ENCODE data around the gene SEMA3D.
A peak's percentile ranks its signal among the peaks of the same experiment; 100 is the strongest.

Gene SEMA3D

DNA sequence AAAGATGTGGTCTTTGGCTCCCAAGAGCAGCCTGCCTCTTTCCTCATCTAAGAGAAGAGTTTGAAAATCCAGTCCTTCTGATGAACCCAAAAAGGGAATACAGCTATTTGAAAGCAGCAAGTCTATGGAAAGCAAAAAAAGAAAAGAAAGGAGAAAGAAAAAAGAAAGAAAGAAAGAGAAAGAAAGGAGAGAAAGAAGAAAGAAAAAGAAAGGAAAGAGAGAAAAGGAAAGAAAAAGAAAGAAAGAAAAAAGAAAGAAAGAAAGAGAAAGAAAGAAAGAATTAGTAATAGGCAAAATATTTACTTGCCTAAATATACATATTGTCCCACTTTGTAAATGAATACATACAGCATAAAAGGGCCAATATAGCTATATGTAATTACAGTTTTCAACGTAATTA lies 89.0 kb downstream of the SEMA3D start:
- no peak for DNase-seq (ENCODE audit: low read depth)
- no peak overlapping the region for H3K4me3 ChIP-seq (ENCODE audit: control insufficient read depth, low read depth, low read length)
- TF ChIP-seq, protein P1, sequence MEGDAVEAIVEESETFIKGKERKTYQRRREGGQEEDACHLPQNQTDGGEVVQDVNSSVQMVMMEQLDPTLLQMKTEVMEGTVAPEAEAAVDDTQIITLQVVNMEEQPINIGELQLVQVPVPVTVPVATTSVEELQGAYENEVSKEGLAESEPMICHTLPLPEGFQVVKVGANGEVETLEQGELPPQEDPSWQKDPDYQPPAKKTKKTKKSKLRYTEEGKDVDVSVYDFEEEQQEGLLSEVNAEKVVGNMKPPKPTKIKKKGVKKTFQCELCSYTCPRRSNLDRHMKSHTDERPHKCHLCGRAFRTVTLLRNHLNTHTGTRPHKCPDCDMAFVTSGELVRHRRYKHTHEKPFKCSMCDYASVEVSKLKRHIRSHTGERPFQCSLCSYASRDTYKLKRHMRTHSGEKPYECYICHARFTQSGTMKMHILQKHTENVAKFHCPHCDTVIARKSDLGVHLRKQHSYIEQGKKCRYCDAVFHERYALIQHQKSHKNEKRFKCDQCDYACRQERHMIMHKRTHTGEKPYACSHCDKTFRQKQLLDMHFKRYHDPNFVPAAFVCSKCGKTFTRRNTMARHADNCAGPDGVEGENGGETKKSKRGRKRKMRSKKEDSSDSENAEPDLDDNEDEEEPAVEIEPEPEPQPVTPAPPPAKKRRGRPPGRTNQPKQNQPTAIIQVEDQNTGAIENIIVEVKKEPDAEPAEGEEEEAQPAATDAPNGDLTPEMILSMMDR (conservative IDR thresholded peaks at IDR 0.05; ENCODE audit: control insufficient read depth, insufficient read depth, low read depth, low read length) = no peak

DNA sequence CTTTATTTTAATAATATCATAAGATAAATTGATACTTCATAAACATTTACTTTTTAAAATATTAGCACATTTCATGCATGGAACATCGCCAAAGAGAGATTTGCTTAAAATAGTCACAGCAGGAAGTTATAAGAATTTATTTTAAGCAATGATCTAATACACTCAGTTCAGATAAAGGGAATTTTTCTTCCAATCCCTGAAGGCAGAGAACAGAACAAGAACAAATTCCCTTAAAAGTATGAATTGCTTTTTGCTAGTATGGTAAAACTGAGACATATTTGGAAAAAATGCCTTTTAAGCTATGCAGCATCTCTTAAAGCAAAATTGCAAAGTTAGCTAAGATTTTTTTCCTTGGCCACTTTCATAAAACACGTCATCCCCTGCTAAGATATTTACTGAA lies 91.0 kb downstream of the SEMA3D start:
- TF ChIP-seq, protein P1 (conservative IDR thresholded peaks at IDR 0.05; ENCODE audit: control insufficient read depth, insufficient read depth, low read depth, low read length) = no peak
- H3K4me3 ChIP-seq (ENCODE audit: control insufficient read depth, low read depth, low read length) = no peak overlapping the region
- DNase-seq (ENCODE audit: low read depth) = no peak

DNA sequence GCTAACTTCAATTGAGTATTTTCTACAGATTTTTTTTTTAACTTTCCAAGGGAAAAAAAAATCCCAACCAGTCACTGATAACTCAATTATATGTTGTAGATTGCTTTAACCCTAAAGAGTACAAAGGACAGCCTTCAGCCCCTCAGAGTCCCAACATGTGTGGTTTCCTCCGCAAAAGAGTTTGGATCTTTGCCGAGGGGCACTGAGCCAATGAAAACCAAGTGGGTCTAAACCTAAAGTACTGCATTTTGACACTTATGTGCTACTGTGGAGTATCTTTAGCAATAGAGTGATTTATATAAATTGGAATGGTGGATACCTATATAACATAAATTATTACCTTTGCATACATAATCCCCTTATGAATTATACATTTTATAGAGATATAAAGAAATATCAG lies 91.5 kb downstream of the SEMA3D start:
- no peak overlapping the region for H3K4me3 ChIP-seq (ENCODE audit: control insufficient read depth, low read depth, low read length)
- no peak for DNase-seq (ENCODE audit: low read depth)
- TF ChIP-seq, protein P1 (conservative IDR thresholded peaks at IDR 0.05; ENCODE audit: control insufficient read depth, insufficient read depth, low read depth, low read length) = no peak

DNA sequence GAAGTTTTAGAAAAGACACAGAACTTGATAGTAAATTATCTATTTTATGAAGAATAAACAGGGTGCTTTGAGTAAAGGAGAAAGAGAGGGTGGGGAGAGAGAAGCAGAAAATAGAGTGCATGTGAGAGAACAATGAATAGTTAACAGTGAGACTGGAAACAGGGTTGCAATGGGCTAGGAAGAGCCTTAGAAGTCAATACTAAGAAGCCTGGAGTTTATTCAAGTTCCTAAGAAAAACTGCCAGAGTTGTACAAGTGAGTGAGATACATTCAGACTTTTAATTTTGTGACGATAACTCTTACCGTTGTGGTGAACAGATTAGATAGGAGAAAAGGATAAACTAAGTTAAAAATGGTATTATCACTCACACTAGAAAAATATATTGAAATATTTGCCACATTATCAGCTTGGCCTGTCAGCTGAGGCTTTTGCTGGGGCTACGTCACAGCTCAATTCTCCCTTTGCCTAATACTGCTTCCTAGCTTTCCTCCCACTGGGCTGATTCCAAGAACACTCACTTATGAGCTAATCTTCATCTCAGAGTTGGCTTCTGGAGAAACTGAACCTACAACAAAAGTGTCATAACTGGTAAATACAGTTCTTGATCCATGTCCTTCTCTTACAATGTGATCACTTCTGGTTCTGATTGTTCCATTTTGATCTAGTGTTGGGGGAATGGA lies 92.7 kb downstream of the SEMA3D start:
- H3K4me3 ChIP-seq (ENCODE audit: control insufficient read depth, low read depth, low read length) = no peak overlapping the region
- DNase-seq (ENCODE audit: low read depth) = peak; percentile 61
- TF ChIP-seq, protein P1 (conservative IDR thresholded peaks at IDR 0.05; ENCODE audit: control insufficient read depth, insufficient read depth, low read depth, low read length) = no peak

DNA sequence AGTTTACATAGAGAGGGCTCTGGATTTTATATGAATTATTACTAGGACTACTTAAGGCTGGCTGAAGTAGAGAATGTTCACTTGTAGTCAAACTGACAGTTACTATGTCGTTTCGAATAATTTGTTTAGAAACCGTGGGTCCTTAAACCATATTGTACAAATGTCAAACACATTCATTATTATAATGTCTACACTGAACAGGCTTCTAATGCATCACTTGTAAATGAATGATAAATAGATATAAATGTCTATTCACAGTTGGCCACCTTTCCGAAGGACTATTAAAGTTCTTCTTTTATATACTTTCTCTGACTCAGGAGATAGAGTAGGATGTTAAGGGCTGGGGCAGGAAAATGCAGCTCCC lies 95.3 kb downstream of the SEMA3D start:
- TF ChIP-seq, protein P1 (conservative IDR thresholded peaks at IDR 0.05; ENCODE audit: control insufficient read depth, insufficient read depth, low read depth, low read length) = no peak
- no peak for DNase-seq (ENCODE audit: low read depth)
- H3K4me3 ChIP-seq (ENCODE audit: control insufficient read depth, low read depth, low read length) = no peak overlapping the region

DNA sequence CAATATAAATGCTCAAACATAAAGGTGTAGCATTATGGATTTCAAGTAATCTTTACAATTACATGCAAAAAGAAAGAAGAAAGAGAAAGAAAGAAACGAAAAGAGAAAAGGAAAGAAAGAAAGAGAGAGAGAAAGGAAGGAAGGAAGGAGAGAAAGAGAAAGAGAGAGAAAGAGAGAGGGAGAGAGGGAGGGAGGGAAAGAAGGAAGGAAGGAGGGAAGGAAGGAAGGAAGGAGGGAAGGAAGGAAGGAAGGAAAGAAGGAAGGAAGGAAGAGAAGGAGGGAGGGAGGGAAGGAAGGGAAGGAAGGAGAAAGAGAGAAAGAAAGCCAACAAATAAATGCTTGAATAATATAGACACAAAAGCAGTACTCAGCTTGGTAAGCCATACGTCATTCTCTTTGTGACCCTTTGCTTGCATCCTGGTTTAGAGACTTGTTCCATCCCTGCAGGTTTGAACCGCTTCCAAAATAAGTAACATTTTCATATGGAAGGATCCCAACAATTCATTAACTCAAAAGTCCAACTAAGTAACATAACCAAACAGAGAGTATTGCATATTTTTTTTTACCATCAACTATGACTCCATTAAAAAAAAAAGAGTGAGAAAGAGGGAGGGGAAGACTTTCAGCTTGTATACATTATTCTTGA lies 95.8 kb downstream of the SEMA3D start:
- H3K4me3 ChIP-seq (ENCODE audit: control insufficient read depth, low read depth, low read length) = no peak overlapping the region
- no peak for DNase-seq (ENCODE audit: low read depth)
- TF ChIP-seq, protein P1 (conservative IDR thresholded peaks at IDR 0.05; ENCODE audit: control insufficient read depth, insufficient read depth, low read depth, low read length) = no peak

Data from fibroblast of mammary gland (primary cell).